Natural killer cell (primary cell): ENCODE data around the gene RFX2. TPM values are rescaled to one million over a fixed set of nuclear protein-coding genes. Genes with fewer than 3 reads are reported as not detected.

ENCODE experiments used
- ATAC-seq, 3 donors: fragments of 150-1000 bp in 2 of 3; fragments of 200-7000 bp in 1 of 3; cut with Tn5 transposase; 1 replicate in 1 of 3; 2 replicates in 2 of 3; pipeline ENCODE4 v1.10.0; 2021; ENCODE audit warnings: mild to moderate bottlenecking in 2 of 3, moderate library complexity in 2 of 3
- DNase-seq, 2 donors: peaks; one replicate each; pipeline versions ENCODE4 v3.0.0 to v3.0.0-alpha.2; 2013 to 2021; ENCODE audit warnings: mixed read lengths in 1 of 2
- H3K27ac ChIP-seq: one replicate; pipeline ENCODE4 v1.5.1; 2013; ENCODE audit warnings: mild to moderate bottlenecking, low read length
- H3K27me3 ChIP-seq: one replicate; pipeline ENCODE4 v1.6.1; 2013; ENCODE audit warnings: low read length; ENCODE audit not compliant: control insufficient read depth, insufficient read depth
- H3K36me3 ChIP-seq: one replicate; pipeline ENCODE4 v1.6.1; 2013; ENCODE audit warnings: low read length; ENCODE audit not compliant: control insufficient read depth, insufficient read depth
- H3K4me1 ChIP-seq: one replicate; pipeline ENCODE4 v1.6.1; 2013; ENCODE audit warnings: low read length; ENCODE audit not compliant: control insufficient read depth, insufficient read depth
- H3K4me3 ChIP-seq: one replicate; pipeline ENCODE4 v1.5.1; 2013; ENCODE audit warnings: low read length
- H3K9me3 ChIP-seq: one replicate; pipeline ENCODE4 v1.6.1; 2013; ENCODE audit warnings: low read length; ENCODE audit not compliant: control insufficient read depth, insufficient read depth
- H3K27ac Mint-ChIP-seq, 2 donors: one replicate each; pipeline ENCODE4 v1.8.0; 2022; ENCODE audit warnings: mild to moderate bottlenecking in 2 of 2, mixed read lengths in 2 of 2, moderate library complexity in 1 of 2
- H3K27me3 Mint-ChIP-seq, 2 donors: one replicate each; pipeline ENCODE4 v1.8.0; 2022; ENCODE audit warnings: low read depth in 2 of 2, mixed read lengths in 2 of 2
- H3K36me3 Mint-ChIP-seq: one replicate; pipeline ENCODE4 v1.8.0; 2022; ENCODE audit warnings: mixed read lengths
- H3K4me1 Mint-ChIP-seq, 2 donors: one replicate each; pipeline ENCODE4 v1.8.0; 2022; ENCODE audit warnings: mixed read lengths in 2 of 2
- H3K4me3 Mint-ChIP-seq: one replicate; pipeline ENCODE4 v1.8.0; 2022; ENCODE audit warnings: mild to moderate bottlenecking, moderate library complexity, mixed read lengths
- H3K9me3 Mint-ChIP-seq, 2 donors: one replicate each; pipeline ENCODE4 v1.8.0; 2022; ENCODE audit warnings: mixed read lengths in 2 of 2
- WGBS: methylation state at CpG from one replicate; pipeline ENCODE4 v1.1.7; 2013; ENCODE audit warnings: missing lambda C conversion rate; ENCODE audit not compliant: insufficient coverage; 5-methylcytosine and 5-hydroxymethylcytosine counted together
- intact Hi-C: fragments of 100-400 bp; cut with micrococcal nuclease; formaldehyde crosslinking; loops from one replicate; pipeline ENCODE4 v1.14.2; 2022
- total RNA-seq, 4 donors: library from RNA; stranded (reverse); fragments of 120-200 nt in 1 of 4; gene quantifications; one replicate each; pipeline versions ENCODE4 v1.2.3 to v1.2.4, GENCODE V29; 2013 to 2022
- TF ChIP-seq, protein P1 (sequence below): fragments of 200-600 bp; IDR thresholded peaks from one replicate; pipeline ENCODE4 v1.8.0; 2022; ENCODE audit warnings: antibody characterized with exemption

RFX2 gene
- total RNA-seq, 3 donors from 2014 or later (not counting 1 experiment from before 2014, with no cell fraction given), result 2.4 to 4.6 (median 4.1) TPM

DNA sequence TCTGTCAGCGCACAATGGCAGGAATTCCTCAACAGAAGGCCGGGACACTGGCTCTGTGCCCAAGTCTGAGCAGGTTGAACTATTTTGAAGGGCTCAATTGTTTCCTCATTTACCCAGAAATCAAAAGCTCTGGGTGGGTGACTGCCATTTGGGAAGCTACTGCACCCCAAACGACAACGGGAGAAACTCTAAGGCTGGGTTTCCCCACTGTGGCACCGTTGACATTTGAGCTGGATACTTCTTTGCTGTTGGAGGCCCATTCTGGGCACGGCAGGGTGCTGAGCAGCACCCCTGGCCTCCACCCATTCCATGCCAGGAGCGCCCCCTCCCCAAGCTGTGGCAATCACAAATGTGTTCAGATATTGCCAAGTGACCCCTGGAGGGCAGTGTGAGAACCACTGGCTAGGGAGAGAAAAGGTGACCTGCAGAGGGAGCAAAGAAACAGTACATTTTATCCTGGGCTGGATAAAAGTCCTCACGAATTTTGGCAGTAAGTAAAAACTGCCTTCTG lies 62.5 kb downstream of the RFX2 start:
- Mint-ChIP-seq H3K36me3 (no peaks in the 10 kb centered on the region), H3K9me3 (no peaks in the 10 kb centered on the region), H3K27me3 (peaks cover 5 to 9% of the 10 kb centered on the region in 2 donors), H3K4me1 (peaks cover 5 to 7% of the 10 kb centered on the region in 2 donors), H3K4me3 (no peak overlapping the region), H3K27ac (no peak overlapping the region)
- no peaks in the 10 kb centered on the region for H3K4me1 ChIP-seq
- no peaks in the 10 kb centered on the region for H3K27me3 ChIP-seq
- intact Hi-C loops, result loop anchor here (5.0 kb wide), 1 partner anchor 255 kb away; no protein-coding TSS in a partner anchor
- WGBS, result 72% methylated on average over 8 of the region's 8 CpGs
- TF ChIP-seq, protein P1, sequence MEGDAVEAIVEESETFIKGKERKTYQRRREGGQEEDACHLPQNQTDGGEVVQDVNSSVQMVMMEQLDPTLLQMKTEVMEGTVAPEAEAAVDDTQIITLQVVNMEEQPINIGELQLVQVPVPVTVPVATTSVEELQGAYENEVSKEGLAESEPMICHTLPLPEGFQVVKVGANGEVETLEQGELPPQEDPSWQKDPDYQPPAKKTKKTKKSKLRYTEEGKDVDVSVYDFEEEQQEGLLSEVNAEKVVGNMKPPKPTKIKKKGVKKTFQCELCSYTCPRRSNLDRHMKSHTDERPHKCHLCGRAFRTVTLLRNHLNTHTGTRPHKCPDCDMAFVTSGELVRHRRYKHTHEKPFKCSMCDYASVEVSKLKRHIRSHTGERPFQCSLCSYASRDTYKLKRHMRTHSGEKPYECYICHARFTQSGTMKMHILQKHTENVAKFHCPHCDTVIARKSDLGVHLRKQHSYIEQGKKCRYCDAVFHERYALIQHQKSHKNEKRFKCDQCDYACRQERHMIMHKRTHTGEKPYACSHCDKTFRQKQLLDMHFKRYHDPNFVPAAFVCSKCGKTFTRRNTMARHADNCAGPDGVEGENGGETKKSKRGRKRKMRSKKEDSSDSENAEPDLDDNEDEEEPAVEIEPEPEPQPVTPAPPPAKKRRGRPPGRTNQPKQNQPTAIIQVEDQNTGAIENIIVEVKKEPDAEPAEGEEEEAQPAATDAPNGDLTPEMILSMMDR, result no peak
- no peak overlapping the region for H3K27ac ChIP-seq
- H3K9me3 ChIP-seq, result no peaks in the 10 kb centered on the region
- no peaks in the 10 kb centered on the region for H3K36me3 ChIP-seq
- DNase-seq, result peak in 1 of 2 donors; percentile 14
- no peak for ATAC-seq
- no peak overlapping the region for H3K4me3 ChIP-seq

DNA sequence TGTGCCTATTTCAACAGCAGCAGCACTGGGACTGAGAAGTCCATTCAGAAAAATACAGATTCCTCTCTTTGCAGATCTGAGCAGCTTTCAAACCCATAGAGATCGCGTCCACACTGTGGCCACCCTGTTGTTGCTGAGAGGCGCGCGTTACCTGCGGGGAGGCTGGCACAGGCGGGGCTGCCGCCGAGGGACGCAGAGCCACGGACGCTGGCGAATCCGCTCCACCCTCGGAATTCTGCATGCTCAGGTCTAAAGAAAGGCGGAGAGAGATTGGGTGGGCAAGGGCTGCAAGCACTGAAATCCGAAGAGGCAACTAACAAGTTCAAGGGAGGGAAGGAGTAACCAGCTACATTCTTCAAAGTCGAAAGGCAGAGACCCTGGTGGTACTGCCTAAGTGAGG lies 63.0 kb downstream of the RFX2 start:
- TF ChIP-seq, protein P1, result no peak
- Mint-ChIP-seq H3K4me3 (no peak overlapping the region), H3K36me3 (no peaks in the 10 kb centered on the region), H3K27me3 (peaks cover 5 to 9% of the 10 kb centered on the region in 2 donors), H3K4me1 (peaks cover 5 to 7% of the 10 kb centered on the region in 2 donors), H3K9me3 (no peaks in the 10 kb centered on the region), H3K27ac (no peak overlapping the region)
- Histone ChIP-seq H3K27me3 (no peaks in the 10 kb centered on the region), H3K4me1 (no peaks in the 10 kb centered on the region), H3K36me3 (no peaks in the 10 kb centered on the region), H3K4me3 (no peak overlapping the region), H3K27ac (no peak overlapping the region), H3K9me3 (no peaks in the 10 kb centered on the region)
- intact Hi-C loops, result loop anchor here (5.0 kb wide), 1 partner anchor 255 kb away; no protein-coding TSS in a partner anchor
- ATAC-seq, result no peak
- 97% methylated on average over 18 of the region's 18 CpGs for WGBS
- DNase-seq, result peak in 1 of 2 donors; percentile 10

DNA sequence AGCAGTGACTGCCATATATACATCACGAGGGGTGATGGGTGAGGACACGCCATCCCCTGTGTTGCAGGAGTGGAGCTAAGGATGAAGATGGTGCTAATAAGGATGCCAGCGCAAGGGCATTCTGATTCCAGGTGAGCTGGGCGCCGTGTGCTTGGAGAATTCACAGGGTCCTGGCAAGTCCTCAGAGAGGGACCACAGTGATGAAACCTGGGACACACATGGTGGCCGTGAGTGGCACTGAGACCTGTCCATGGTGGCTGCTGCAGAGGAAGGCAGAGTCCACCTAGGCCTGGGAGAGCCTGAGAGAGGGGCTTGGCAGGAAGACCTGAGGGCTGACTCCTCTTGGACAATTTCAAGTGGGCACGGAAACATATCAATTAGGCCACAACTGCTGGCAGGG lies 65.2 kb downstream of the RFX2 start:
- Mint-ChIP-seq H3K4me3 (no peak overlapping the region), H3K27me3 (peaks cover 0 to under 1% of the 10 kb centered on the region in 2 donors), H3K36me3 (no peaks in the 10 kb centered on the region), H3K4me1 (peaks cover 5 to 7% of the 10 kb centered on the region in 2 donors), H3K27ac (no peak overlapping the region), H3K9me3 (no peaks in the 10 kb centered on the region)
- Histone ChIP-seq H3K9me3 (no peaks in the 10 kb centered on the region), H3K27ac (no peak overlapping the region), H3K36me3 (no peaks in the 10 kb centered on the region), H3K4me3 (no peak overlapping the region), H3K27me3 (no peaks in the 10 kb centered on the region), H3K4me1 (no peaks in the 10 kb centered on the region)
- TF ChIP-seq, protein P1, result no peak
- no peak for DNase-seq
- WGBS, result 95% methylated on average over 7 of the region's 7 CpGs
- ATAC-seq, result no peak
- intact Hi-C loops, result loop anchor here (5.0 kb wide), 1 partner anchor 257 kb away; no protein-coding TSS in a partner anchor
